GM18499 (cell line): Measurements from ENCODE around the gene SGK2.
"Not testable (repeated sequence)": the region's sequence is repeated elsewhere in the genome, so short reads cannot be mapped to it uniquely, and the experiment has no call there.

Experiments
- ATAC-seq: cut with Tn5 transposase; IDR thresholded peaks from one replicate; pipeline ENCODE4 v1.9.1; 2021; ENCODE audit warnings: moderate number of reproducible peaks; ENCODE audit not compliant: insufficient read depth, unreplicated experiment

Gene SGK2

GRCh38 chr20:43586641-43587040 is 27.8 kb downstream of the SGK2 start:
- ATAC-seq = no peak

- not testable (repeated sequence) for ATAC-seq
Observed at GRCh38 chr20:43588526-43588925, 29.7 kb downstream of the SGK2 start.

- ATAC-seq = no peak
Observed at GRCh38 chr20:43590036-43590391, 31.2 kb downstream of the SGK2 start.

- peak; percentile 71 for ATAC-seq
Observed at GRCh38 chr20:43590392-43591303, 31.8 kb downstream of the SGK2 start, which contains the start of gene IFT52. IFT52 (plus strand) TSS chr20:43590937; CDS start chr20:43594699, 3,762 bp downstream.

GRCh38 chr20:43601960-43602359 is 43.1 kb downstream of the SGK2 start:
- ATAC-seq = not testable (repeated sequence)

- no peak for ATAC-seq
Observed at GRCh38 chr20:43603124-43603523, 44.3 kb downstream of the SGK2 start.

GRCh38 chr20:43605715-43606114 is 46.9 kb downstream of the SGK2 start:
- no peak for ATAC-seq

GRCh38 chr20:43607278-43607677 is 48.5 kb downstream of the SGK2 start:
- not testable (repeated sequence) for ATAC-seq

GRCh38 chr20:43631598-43631997 is 72.8 kb downstream of the SGK2 start:
- no peak for ATAC-seq
